HepG2 (cell line): ENCODE measurements around the gene CORO7. TPM values are rescaled to one million over a fixed set of nuclear protein-coding genes. Genes with fewer than 3 reads are reported as not detected.

Source experiments
- ATF1 ChIP-seq: IDR thresholded peaks from 2 replicates; pipeline ENCODE4 v1.6.1; 2016; ENCODE audit warnings: mild to moderate bottlenecking, control low read depth
- CHD4 ChIP-seq: fragments of 200-600 bp; sonication (generic); IDR thresholded peaks from 2 replicates; pipeline ENCODE4 v1.7.0; 2017; ENCODE audit warnings: mild to moderate bottlenecking, low read length, borderline replicate concordance
- PBX2 ChIP-seq: IDR thresholded peaks from 2 replicates; pipeline ENCODE4 v1.6.1; 2016; ENCODE audit warnings: control low read depth
- TOPORS ChIP-seq: sonication (generic); formaldehyde crosslinking; IDR thresholded peaks from 2 replicates; pipeline ENCODE4 v1.8.0; 2023; ENCODE audit warnings: mild to moderate bottlenecking, missing genetic modification reagents
- ZBED4 ChIP-seq: sonication (generic); formaldehyde crosslinking; IDR thresholded peaks from 2 replicates; pipeline ENCODE4 v1.4.0; 2020; ENCODE audit warnings: missing genetic modification reagents, borderline replicate concordance
- ZBTB40 ChIP-seq, 2 experiments: fragments of 450-650 bp in 1 of 2; sonication (generic) in 1 of 2; formaldehyde crosslinking in 1 of 2; IDR thresholded peaks; 2 replicates each; pipeline versions ENCODE4 v1.6.1 to v1.8.0; 2016 to 2022; ENCODE audit warnings: antibody characterized with exemption in 1 of 2, mild to moderate bottlenecking in 1 of 2, missing genetic modification reagents in 1 of 2
- ZBTB43 ChIP-seq: sonication (generic); formaldehyde crosslinking; conservative IDR thresholded peaks from 2 replicates; pipeline ENCODE4 v1.4.0; 2020; ENCODE audit warnings: missing genetic modification reagents
- ZC3H13 ChIP-seq: sonication (generic); formaldehyde crosslinking; IDR thresholded peaks from 2 replicates; pipeline ENCODE4 v1.8.1; 2023; ENCODE audit warnings: mild to moderate bottlenecking, missing genetic modification reagents, moderate library complexity
- ZNF331 ChIP-seq: sonication (generic); formaldehyde crosslinking; IDR thresholded peaks from 2 replicates; pipeline ENCODE4 v1.4.0; 2020; ENCODE audit warnings: missing genetic modification reagents
- ZNF7 ChIP-seq: IDR thresholded peaks from 2 replicates; pipeline ENCODE4 v1.6.1; 2016; ENCODE audit warnings: missing biosample characterization, missing genetic modification reagents
- ZNF768 ChIP-seq: sonication (generic); formaldehyde crosslinking; IDR thresholded peaks from 2 replicates; pipeline ENCODE4 v1.4.0; 2020; ENCODE audit warnings: missing genetic modification reagents
- polyA plus RNA-seq, 8 experiments: library from polyadenylated mRNA; depleted of rRNA in 3 of 8; stranded (reverse) in 7 of 8; unstranded in 1 of 8; fragments of >200 nt; fragmentation: Illumina TruSeq in 4 of 8; extraction: Trizol in 4 of 8; gene quantifications; 2 replicates each; pipeline versions ENCODE4 v1.2.1 to v1.2.3, GENCODE V29; 2011 to 2016; ENCODE audit warnings: low read depth in 4 of 8, missing spikeins in 1 of 8, mixed read lengths in 1 of 8; ENCODE audit not compliant: insufficient read depth in 1 of 8
- total RNA-seq, 5 experiments: library from RNA; depleted of rRNA; stranded (reverse); fragments of >200 nt; fragmentation: Illumina TruSeq; extraction: Trizol; gene quantifications; 2 replicates each; pipeline ENCODE4 v1.2.3, GENCODE V29; 2016; ENCODE audit warnings: low read depth in 1 of 5

Gene CORO7
- total and polyA plus RNA-seq, 2 of the 13 experiments (the other 11 are each of a cell fraction or from before 2014, with no cell fraction given): 9.9 to 14.3 TPM

GRCh38 chr16:4345836-4346781 lies 70.3 kb downstream of the CORO7 start (continued):
- peak; percentile 59; the same call in 1 of the 2 replicates for TF ChIP-seq ZBTB43 (CRISPR knock-in tag)
- no peak for TF ChIP-seq PBX2 (CRISPR knock-in tag)
- no peak for TF ChIP-seq ZBTB40 (IDR thresholded peaks at IDR 0.05)
- TF ChIP-seq ZBTB40 (CRISPR knock-in tag; IDR thresholded peaks at IDR 0.05): peak; percentile 64; the same call in 1 of the 2 replicates
- TF ChIP-seq TOPORS (CRISPR knock-in tag): peak; percentile 65; the same call in 1 of the 2 replicates
- TF ChIP-seq ZNF331 (CRISPR knock-in tag): peak; percentile 84
- TF ChIP-seq ZNF768 (CRISPR knock-in tag): peak; percentile 82
- no peak for TF ChIP-seq ATF1 (CRISPR knock-in tag)
- TF ChIP-seq ZNF7 (CRISPR knock-in tag): no peak
- TF ChIP-seq ZC3H13 (CRISPR knock-in tag): peak; percentile 61; the same call in 1 of the 2 replicates
- peak; percentile 15; the same call in 1 of the 2 replicates for TF ChIP-seq ZBED4 (CRISPR knock-in tag)
- TF ChIP-seq CHD4: peak; percentile 80; the same call in 1 of the 2 replicates
